Measurements from ENCODE around the gene SF3A2.

The SF3A2 gene

DNA sequence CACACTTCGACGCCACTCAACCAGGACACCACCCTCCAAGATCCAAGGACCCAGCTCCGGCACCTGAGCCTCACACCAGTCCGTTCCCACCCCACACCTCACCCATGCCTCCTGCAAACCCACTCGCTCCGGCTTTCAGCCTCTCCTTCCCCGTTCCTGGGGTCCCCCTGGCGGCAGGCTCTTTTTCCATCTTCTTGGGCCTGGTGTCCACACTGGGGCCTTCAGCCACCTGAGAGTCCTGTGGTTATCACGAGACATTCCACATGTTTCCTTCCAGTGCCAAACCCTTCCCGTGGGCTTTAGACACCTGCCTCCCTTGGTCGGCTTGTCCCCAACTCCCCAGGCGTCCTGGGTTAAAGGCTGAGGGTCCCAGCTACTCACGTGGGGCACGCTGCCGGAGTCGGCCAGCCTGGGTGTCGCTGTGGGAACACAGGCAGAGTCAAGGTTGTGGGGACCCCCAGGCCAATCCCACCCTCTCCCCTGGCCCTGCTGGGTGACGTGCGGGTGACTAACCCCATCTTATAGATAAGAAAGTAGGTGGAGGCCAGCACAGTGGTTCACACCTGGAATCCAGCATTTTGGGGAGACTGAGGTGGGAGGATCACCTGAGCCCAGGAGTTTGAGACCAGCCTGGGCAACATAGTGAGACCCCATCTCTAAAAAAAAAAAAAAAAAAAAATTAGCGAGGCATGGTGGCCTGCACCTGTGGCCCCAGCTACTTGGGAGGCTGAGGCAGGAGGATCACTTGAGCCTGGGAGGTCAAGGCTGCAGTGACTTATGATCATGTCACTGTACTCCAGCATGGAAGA, 17.6 kb downstream of the SF3A2 start:
- peaks cover 0 to 12% of the 10 kb centered on the region in 2 donors for H3K4me1 ChIP-seq (ENCODE audit: control insufficient read depth in 2 of 2, insufficient read depth in 1 of 2, low read depth in 1 of 2, low read length in 2 of 2)
- no peak overlapping the region for H3K23ac ChIP-seq (ENCODE audit: low read depth, low read length, poor library complexity)
- H2BK15ac ChIP-seq (ENCODE audit: low read length): peak overlapping the region; percentile 20
- H4K91ac ChIP-seq (ENCODE audit: low read depth, low read length, poor library complexity): no peak overlapping the region
- no peak overlapping the region for H2AFZ ChIP-seq (ENCODE audit: low read length)
- no peak overlapping the region for H3K4ac ChIP-seq (ENCODE audit: low read length)
- peak overlapping the region; percentile 87 for H2BK5ac ChIP-seq (ENCODE audit: low read length)
- no peak overlapping the region for H2BK120ac ChIP-seq (ENCODE audit: low read depth, low read length)
- no peak overlapping the region for H3K27ac ChIP-seq (replicated peaks; ENCODE audit: low read length)
- H3K79me1 ChIP-seq (ENCODE audit: low read depth, low read length): no peaks in the 10 kb centered on the region
- H3K4me3 ChIP-seq (ENCODE audit: low read length in 2 of 2): peak overlapping the region in 1 of 2 donors; percentile 66
- no CpG with 5 or more reads among the region's 20 CpGs for WGBS, 2 donors (ENCODE audit: extremely low coverage in 2 of 2, insufficient read length in 2 of 2, insufficient replicate concordance in 1 of 2)
- no peak overlapping the region for H2BK12ac ChIP-seq (ENCODE audit: low read length)
- peak overlapping the region; percentile 78 for H3K9ac ChIP-seq (ENCODE audit: low read depth, low read length, poor library complexity)
- no peak overlapping the region for H4K8ac ChIP-seq (ENCODE audit: low read depth, low read length)
- H3K18ac ChIP-seq (ENCODE audit: low read length): peak overlapping the region; percentile 95
- H3K14ac ChIP-seq (ENCODE audit: low read length): no peak overlapping the region
- peak overlapping the region; percentile 97 for H3K4me2 ChIP-seq (ENCODE audit: insufficient read depth, low read length, poor library complexity, severe bottlenecking)
- peaks cover 0 to 6% of the 10 kb centered on the region in 2 donors for H3K9me3 ChIP-seq (replicated peaks in 1 of 2; ENCODE audit: control insufficient read depth in 2 of 2, insufficient read depth in 1 of 2, low read depth in 1 of 2, low read length in 2 of 2)
- peak overlapping the region; percentile 58 for H2AK5ac ChIP-seq (ENCODE audit: low read depth, low read length)
- H3K27me3 ChIP-seq (ENCODE audit: control insufficient read depth in 3 of 3, insufficient read depth in 3 of 3, low read depth in 1 of 3, low read length in 3 of 3): peaks cover 2 to 24% (median 3%) of the 10 kb centered on the region in 3 experiments
- DNase-seq (ENCODE audit: low spot score): peak; percentile 67
- peaks cover 0 to 14% of the 10 kb centered on the region in 2 donors for H3K36me3 ChIP-seq (replicated peaks in 1 of 2; ENCODE audit: control insufficient read depth in 2 of 2, insufficient read depth in 2 of 2, low read length in 2 of 2)

- peak overlapping the region; percentile 99 for H2AK5ac ChIP-seq (ENCODE audit: low read depth, low read length)
- no peak for DNase-seq (ENCODE audit: low spot score)
- H3K4me3 ChIP-seq (ENCODE audit: low read length in 2 of 2): no peak overlapping the region
- peak overlapping the region; percentile 85 for H2BK15ac ChIP-seq (ENCODE audit: low read length)
- no peak overlapping the region for H2AFZ ChIP-seq (ENCODE audit: low read length)
- H3K36me3 ChIP-seq (replicated peaks in 1 of 2; ENCODE audit: control insufficient read depth in 2 of 2, insufficient read depth in 2 of 2, low read length in 2 of 2): peaks cover 0 to 4% of the 10 kb centered on the region in 2 donors
- peak overlapping the region; percentile 48 for H3K18ac ChIP-seq (ENCODE audit: low read length)
- H3K9me3 ChIP-seq (replicated peaks in 1 of 2; ENCODE audit: control insufficient read depth in 2 of 2, insufficient read depth in 1 of 2, low read depth in 1 of 2, low read length in 2 of 2): peaks cover 0 to 6% of the 10 kb centered on the region in 2 donors
- no peak overlapping the region for H3K23ac ChIP-seq (ENCODE audit: low read depth, low read length, poor library complexity)
- H3K9ac ChIP-seq (ENCODE audit: low read depth, low read length, poor library complexity): peak overlapping the region; percentile 60
- WGBS, 2 donors (ENCODE audit: extremely low coverage in 2 of 2, insufficient read length in 2 of 2, insufficient replicate concordance in 1 of 2): no CpG with 5 or more reads among the region's 16 CpGs
- H3K27me3 ChIP-seq (ENCODE audit: control insufficient read depth in 3 of 3, insufficient read depth in 3 of 3, low read depth in 1 of 3, low read length in 3 of 3): peaks cover 2 to 24% (median 3%) of the 10 kb centered on the region in 3 experiments
- peaks cover 0 to 12% of the 10 kb centered on the region in 2 donors for H3K4me1 ChIP-seq (ENCODE audit: control insufficient read depth in 2 of 2, insufficient read depth in 1 of 2, low read depth in 1 of 2, low read length in 2 of 2)
- H3K14ac ChIP-seq (ENCODE audit: low read length): peak overlapping the region; percentile 56
- H2BK5ac ChIP-seq (ENCODE audit: low read length): no peak overlapping the region
- H2BK12ac ChIP-seq (ENCODE audit: low read length): peak overlapping the region; percentile 73
- H4K91ac ChIP-seq (ENCODE audit: low read depth, low read length, poor library complexity): no peak overlapping the region
- H2BK120ac ChIP-seq (ENCODE audit: low read depth, low read length): no peak overlapping the region
- H3K27ac ChIP-seq (replicated peaks; ENCODE audit: low read length): no peak overlapping the region
- H3K79me1 ChIP-seq (ENCODE audit: low read depth, low read length): no peaks in the 10 kb centered on the region
- H3K4ac ChIP-seq (ENCODE audit: low read length): peak overlapping the region; percentile 76
- no peak overlapping the region for H3K4me2 ChIP-seq (ENCODE audit: insufficient read depth, low read length, poor library complexity, severe bottlenecking)
- no peak overlapping the region for H4K8ac ChIP-seq (ENCODE audit: low read depth, low read length)
Observed at GRCh38 chr19:2255112-2255845, 18.7 kb downstream of the SF3A2 start.

DNA sequence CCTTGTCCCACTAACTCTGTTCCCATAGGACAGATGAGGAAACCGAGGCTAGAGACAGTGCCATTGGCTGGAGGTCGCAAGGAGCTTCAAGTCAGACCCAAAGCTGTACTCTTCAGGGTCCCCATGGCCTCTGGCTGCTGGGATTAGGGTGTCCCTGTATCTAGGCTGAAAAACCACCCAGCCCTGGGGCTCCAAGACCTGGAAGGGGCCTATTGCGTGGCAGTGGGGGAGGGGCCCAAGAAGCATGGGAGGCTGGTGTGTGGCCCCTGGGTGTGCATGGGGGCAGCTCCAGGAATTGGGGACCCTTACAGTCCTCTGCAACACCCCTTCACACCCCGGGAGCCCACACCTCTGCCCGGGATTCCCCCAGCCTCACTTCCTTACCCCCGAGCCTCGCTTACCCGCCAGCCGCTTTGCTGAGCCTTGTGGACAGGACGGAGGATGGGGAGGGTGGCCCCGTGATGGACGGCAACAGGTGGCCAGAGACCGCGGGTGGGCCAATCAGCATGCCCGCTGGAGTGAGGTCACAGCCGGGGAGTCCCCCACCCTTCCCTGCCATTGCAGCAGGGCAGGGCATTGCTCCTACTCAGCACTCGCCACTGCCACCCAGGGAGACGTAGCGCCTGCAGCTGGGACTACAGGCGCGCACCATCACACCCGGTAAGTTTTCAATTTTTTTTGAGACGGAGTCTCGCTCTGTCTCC, 19.5 kb downstream of the SF3A2 start, which contains the start of gene JSRP1:
JSRP1 (minus strand) TSS at position 436 of the 704 bp plus-strand sequence. CDS start 1,103 bp downstream, outside the sequence.
- Histone ChIP-seq H3K4ac (ENCODE audit: low read length) (peak within 1 kb of the TSS; percentile 76), H3K4me1 (ENCODE audit: control insufficient read depth in 2 of 2, insufficient read depth in 1 of 2, low read depth in 1 of 2, low read length in 2 of 2) (peaks cover 0 to 12% of the 10 kb centered on the region in 2 donors), H3K27ac (replicated peaks; ENCODE audit: low read length) (no peak within 1 kb of the TSS)

More for the DNA sequence above, 19.5 kb downstream of the SF3A2 start, which contains the start of gene JSRP1:
- Histone ChIP-seq H3K9ac (ENCODE audit: low read depth, low read length, poor library complexity) (peak within 1 kb of the TSS; percentile 60), H3K4me2 (ENCODE audit: insufficient read depth, low read length, poor library complexity, severe bottlenecking) (no peak within 1 kb of the TSS), H3K79me1 (ENCODE audit: low read depth, low read length) (no peaks in the 10 kb centered on the region), H2AK5ac (ENCODE audit: low read depth, low read length) (peak within 1 kb of the TSS; percentile 99), H3K27me3 (ENCODE audit: control insufficient read depth in 3 of 3, insufficient read depth in 3 of 3, low read depth in 1 of 3, low read length in 3 of 3) (peaks cover 2 to 24% (median 3%) of the 10 kb centered on the region in 3 experiments), H2BK12ac (ENCODE audit: low read length) (peak within 1 kb of the TSS; percentile 73), H3K36me3 (replicated peaks in 1 of 2; ENCODE audit: control insufficient read depth in 2 of 2, insufficient read depth in 2 of 2, low read length in 2 of 2) (no peaks in the 10 kb centered on the region), H3K18ac (ENCODE audit: low read length) (peak within 1 kb of the TSS; percentile 48), H4K91ac (ENCODE audit: low read depth, low read length, poor library complexity) (peak within 1 kb of the TSS; percentile 64), H3K9me3 (replicated peaks in 1 of 2; ENCODE audit: control insufficient read depth in 2 of 2, insufficient read depth in 1 of 2, low read depth in 1 of 2, low read length in 2 of 2) (peaks cover 0 to 6% of the 10 kb centered on the region in 2 donors), H2BK5ac (ENCODE audit: low read length) (no peak within 1 kb of the TSS), H2BK120ac (ENCODE audit: low read depth, low read length) (no peak within 1 kb of the TSS), H2BK15ac (ENCODE audit: low read length) (peak within 1 kb of the TSS; percentile 85), H3K4me3 (ENCODE audit: low read length in 2 of 2) (no peak within 1 kb of the TSS), H3K23ac (ENCODE audit: low read depth, low read length, poor library complexity) (no peak within 1 kb of the TSS), H4K8ac (ENCODE audit: low read depth, low read length) (no peak within 1 kb of the TSS), H3K14ac (ENCODE audit: low read length) (peak within 1 kb of the TSS; percentile 56), H2AFZ (ENCODE audit: low read length) (no peak within 1 kb of the TSS)
- no CpG with 5 or more reads among the region's 24 CpGs for WGBS, 2 donors (ENCODE audit: extremely low coverage in 2 of 2, insufficient read length in 2 of 2, insufficient replicate concordance in 1 of 2)
- DNase-seq (ENCODE audit: low spot score): no peak
